Fibroblast of upper back skin (primary cell): ENCODE data around the gene CACNA2D3.
"Not testable (repeated sequence)": the region's sequence is repeated elsewhere in the genome, so short reads cannot be mapped to it uniquely, and the experiment has no call there.

ENCODE experiments used
- DNase-seq: peaks from one replicate; pipeline ENCODE4 v3.0.0-alpha.2; 2013

The CACNA2D3 gene

DNA sequence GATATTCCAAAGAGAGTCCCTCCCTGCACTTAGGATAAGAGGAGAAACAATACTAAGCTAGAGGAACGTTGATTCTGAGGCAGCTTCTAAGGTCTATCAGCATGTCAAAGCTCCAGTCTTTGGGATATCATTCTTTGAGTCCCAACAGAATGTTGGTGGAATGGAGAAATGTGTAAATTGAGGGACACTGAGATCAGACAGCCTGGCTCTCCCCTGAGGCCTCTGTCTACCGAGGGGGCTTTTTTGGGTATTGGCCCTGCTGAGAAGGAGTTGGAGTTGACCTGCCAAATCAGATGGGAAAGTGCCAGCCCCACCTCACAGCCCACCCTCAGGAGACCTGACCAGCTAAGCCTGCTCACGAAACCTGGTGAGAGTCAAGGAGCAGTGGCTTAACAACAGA lies 833.1 kb downstream of the CACNA2D3 start:
- DNase-seq = no peak

DNA sequence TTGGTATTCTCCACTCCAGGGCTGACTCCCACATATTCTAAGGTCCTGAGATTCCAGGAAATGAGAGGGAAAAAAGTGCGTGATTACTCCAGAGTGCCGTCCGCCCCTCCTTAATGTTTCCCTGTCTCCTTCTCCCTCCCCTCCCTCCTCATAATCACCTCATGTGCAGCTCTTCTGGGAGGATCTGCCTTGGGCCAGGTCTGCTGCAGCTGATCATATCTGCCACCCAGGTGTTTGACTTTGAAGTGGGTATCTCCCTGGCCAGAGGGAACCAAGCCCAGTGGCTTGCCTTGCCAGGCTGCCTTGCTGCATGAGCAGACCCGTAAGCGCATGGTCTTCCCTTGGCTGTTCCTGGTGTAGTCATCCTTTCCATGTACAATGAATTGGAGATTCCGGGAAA lies 833.6 kb downstream of the CACNA2D3 start:
- no peak for DNase-seq

DNA sequence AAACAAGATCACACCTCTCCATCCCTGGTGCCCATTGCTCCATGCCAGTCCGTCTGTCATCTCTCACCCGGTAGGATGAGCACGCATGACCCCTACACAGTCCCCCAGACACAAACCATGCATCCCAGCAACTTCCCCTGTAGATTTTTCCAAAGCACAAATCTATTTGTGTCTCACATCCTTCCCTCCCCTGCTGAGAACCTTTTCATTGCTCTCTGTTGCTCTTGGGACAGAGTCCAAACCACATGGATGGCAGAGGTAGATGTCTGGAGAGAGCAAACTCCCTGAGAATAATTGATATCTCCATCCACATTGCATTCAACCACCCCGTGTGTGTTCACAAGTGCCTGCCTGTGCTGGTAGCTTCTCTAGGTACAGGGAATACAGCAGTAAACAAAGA lies 835.4 kb downstream of the CACNA2D3 start:
- DNase-seq = peak; percentile 84

DNA sequence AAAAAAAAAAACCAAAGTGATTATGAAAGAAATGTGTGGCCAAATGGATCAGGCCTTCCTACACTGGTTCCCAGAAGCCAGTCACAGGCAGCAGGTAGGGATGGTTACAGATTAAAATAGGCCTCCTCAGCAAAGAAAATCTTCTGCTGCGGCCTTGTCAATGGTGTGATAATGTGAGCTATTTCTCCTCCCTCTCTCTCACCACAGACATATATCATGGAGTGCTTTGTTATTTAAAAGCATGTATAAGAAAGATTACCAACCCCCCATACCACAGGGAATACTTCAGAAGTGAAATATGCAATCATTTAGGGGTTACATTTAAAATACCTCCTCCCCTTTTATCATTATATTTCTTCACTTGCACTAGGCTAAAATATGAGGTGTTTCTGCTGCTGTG lies 837.7 kb downstream of the CACNA2D3 start:
- peak; percentile 91 for DNase-seq

- peak; percentile 79 for DNase-seq
Measured at GRCh38 chr3:54960701-54961100, 838.3 kb downstream of the CACNA2D3 start.

DNA sequence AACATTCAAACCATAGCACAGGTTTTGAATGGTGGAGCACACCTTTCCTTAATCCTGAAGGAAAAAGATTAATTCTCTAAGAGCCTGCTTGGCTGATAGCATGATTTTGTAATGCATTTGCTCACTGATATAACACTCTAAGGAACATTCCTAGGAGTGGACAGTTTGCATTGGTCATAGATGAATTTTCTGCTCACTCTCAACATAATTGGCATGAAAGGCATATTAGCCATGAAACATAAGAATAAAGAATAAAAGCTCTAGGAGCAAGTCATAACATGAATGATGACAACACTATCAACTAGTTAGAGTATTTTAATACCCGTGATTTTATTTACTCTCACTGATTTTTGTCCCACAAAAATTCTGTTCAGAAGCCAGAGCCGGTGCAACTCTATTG lies 839.8 kb downstream of the CACNA2D3 start:
- no peak for DNase-seq

- no peak for DNase-seq
Measured at GRCh38 chr3:54963641-54964040, 841.3 kb downstream of the CACNA2D3 start.

DNA sequence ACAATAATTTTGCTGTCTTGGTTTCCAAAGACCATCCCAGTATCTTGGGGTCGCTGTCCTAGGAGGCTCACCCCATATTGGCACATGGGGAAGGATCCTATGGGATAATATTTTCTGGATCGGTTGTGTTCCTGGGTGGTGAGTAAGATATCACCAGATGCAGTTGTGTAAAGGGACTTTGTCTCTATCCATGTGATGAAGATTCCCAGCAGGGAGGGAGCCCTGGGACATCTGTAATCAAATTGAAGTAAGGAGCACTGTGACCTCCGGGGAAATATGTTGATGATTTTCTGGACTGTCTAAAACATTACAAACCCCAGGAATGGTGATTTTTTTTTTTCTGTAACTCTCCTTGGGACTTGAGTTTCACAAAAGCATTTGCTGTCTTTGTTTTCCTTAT lies 841.7 kb downstream of the CACNA2D3 start:
- no peak for DNase-seq

GRCh38 chr3:54965746-54966145 lies 843.4 kb downstream of the CACNA2D3 start:
- peak; percentile 97 for DNase-seq

GRCh38 chr3:54966979-54967378 lies 844.6 kb downstream of the CACNA2D3 start:
- no peak for DNase-seq

GRCh38 chr3:54967731-54968161 lies 845.4 kb downstream of the CACNA2D3 start:
- peak; percentile 88 for DNase-seq

GRCh38 chr3:54968546-54969172 lies 846.3 kb downstream of the CACNA2D3 start:
- DNase-seq = peak; percentile 69

GRCh38 chr3:54969652-54970051 lies 847.3 kb downstream of the CACNA2D3 start:
- no peak for DNase-seq

GRCh38 chr3:54970895-54971294 lies 848.5 kb downstream of the CACNA2D3 start:
- DNase-seq = peak; percentile 55

DNA sequence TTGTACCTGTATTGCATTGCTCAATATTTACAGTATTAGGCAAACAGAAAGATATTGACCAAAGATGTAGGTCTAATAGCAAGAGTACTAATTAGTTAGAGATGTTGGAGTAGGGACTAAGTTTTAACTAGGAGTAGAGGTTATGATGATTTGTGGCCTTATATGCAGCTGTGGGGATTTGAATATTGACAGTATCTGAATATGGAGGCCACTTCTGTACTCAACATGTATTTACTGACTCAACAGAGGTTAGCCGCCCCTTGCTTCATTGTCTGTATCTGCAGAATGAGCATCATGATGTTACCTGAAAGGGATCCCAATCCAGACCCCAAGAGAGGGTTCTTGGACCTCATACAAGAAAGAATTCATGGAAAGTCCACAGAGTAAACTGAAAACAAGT lies 855.1 kb downstream of the CACNA2D3 start:
- no peak for DNase-seq

DNA sequence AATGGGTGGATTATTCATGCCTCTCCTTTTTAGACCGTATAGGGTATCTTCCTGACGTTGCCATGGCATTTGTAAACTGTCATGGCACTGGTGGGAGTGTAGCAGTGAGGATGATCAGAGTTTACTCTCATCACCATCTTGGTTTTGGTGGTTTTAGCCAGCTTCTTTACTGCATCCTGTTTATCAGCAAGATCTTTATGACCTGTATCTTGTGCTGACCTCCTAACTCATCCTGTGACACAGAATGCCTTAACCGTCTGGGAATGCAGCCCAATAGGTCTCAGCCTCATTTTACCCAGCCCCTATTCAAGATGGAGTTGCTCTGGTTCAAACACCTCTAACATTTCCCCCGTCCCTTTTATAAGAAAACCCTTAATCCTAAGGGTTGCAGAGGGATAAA lies 855.6 kb downstream of the CACNA2D3 start:
- not testable (repeated sequence) for DNase-seq

DNA sequence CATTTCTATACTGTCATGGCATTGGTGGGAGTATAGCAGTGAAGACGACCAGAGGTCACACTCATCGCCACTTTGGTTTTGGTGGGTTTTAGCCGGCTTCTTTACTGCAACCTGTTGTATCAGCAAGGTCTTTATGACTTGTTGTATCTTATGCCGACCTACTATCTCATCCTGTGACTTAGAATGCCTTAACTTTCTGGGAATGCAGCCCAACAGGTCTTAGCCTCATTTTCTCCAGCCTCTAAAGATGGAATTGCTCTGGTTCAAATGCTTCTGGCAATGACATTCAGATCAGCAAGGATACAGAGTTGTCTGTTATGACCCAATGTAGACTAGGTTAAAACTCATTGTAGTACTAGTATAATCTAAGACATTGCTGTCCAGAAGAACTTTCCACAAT lies 860.5 kb downstream of the CACNA2D3 start:
- no peak for DNase-seq

- no peak for DNase-seq
Measured at GRCh38 chr3:54983266-54984099, 861.1 kb downstream of the CACNA2D3 start.

- no peak for DNase-seq
Measured at GRCh38 chr3:54985856-54986255, 863.5 kb downstream of the CACNA2D3 start.

- no peak for DNase-seq
Measured at GRCh38 chr3:54986294-54986693, 863.9 kb downstream of the CACNA2D3 start.

- DNase-seq = no peak
Measured at GRCh38 chr3:54987719-54988118, 865.4 kb downstream of the CACNA2D3 start.

DNA sequence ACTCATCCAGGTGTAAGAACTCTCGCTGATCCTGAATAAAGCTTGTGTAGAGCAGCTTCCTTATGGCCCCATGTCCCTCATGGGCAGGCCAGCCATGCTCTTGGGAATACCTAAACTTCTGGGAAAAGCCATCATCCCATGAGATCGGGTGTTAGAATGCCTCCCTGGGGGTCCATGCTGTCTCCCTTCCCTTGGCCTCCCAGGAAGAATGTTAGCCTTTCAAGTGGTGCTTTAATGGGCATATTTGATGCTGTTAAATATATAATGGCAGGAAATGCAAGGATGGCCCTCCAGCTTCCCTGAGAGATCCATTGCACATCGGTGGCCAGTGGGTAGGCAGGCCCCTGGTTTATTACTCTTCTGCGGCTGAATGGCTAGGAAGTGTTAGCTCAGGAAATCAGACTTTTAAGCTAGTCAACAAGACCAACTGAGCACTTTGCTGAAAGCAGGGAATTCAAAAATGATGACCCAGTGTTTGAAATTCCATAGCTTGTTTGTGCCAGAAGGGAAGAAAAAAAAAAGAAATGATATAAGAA lies 866.0 kb downstream of the CACNA2D3 start:
- peak; percentile 96 for DNase-seq

- DNase-seq = peak; percentile 87
Measured at GRCh38 chr3:54988838-54989630, 866.7 kb downstream of the CACNA2D3 start.
